ENCODE data around the gene FGF7.
"Not testable (repeated sequence)": the region's sequence is repeated elsewhere in the genome, so short reads cannot be mapped to it uniquely, and the experiment has no call there.

GRCh38 chr15:49478982-49479381, 55.9 kb downstream of the FGF7 start:
- TF ChIP-seq CTCF, POLR2A (IDR thresholded peaks at IDR 0.05): not testable (repeated sequence)

Data from body of pancreas (tissue), 4 donors.